22Rv1 (cell line): ENCODE results near the gene FXYD6.

Source experiments
- H3K27ac ChIP-seq: fragments of 450-650 bp; 2 replicates; pipeline ENCODE4 v1.5.1; 2017
- ZFX ChIP-seq: fragments of 450-650 bp; IDR thresholded peaks from 2 replicates; pipeline ENCODE4 v1.6.1; 2017; ENCODE audit warnings: antibody characterized with exemption, borderline replicate concordance
- TF ChIP-seq, protein P1 (sequence below): fragments of 450-650 bp; IDR thresholded peaks from 2 replicates; pipeline ENCODE4 v1.5.1; 2017; ENCODE audit warnings: mild to moderate bottlenecking

Gene FXYD6

DNA sequence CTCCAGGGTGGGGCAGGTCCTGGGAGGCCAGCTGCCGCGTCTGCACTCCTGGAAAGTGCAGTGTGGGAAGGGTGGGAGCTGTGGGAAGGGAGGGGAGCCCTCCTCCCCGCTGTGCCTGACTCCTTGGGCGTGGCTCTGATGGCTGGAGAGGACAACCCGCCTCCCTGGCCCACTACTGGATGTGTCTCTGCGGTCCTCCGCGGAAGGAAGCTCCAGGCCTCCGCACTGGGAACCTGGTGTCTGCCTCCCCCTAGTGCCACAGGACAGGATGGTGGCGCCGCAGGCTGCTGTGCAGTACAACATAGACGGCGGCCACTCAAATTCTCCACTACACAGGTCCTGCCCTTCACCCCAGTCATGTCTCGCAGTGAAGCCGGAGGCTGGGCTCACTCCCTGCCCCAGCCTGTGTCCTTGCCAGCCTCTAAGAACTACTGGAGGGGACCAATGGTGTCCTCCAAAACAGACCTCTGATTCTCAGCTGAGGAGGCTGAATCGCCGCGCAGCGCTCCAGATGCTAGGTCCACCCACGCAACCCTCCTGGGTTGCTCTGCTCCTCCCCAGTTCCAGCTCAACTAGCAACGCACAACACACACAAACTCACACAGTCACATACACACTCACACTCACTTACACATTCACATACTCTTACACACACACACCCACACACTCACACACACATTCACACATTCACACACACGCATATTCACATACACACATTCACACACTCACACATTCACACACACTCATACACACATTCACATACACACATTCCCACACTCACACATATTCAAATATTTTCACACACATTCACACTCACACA lies 67.0 kb downstream of the FXYD6 start:
- H3K27ac ChIP-seq = no peak overlapping the region
- TF ChIP-seq, protein P1, sequence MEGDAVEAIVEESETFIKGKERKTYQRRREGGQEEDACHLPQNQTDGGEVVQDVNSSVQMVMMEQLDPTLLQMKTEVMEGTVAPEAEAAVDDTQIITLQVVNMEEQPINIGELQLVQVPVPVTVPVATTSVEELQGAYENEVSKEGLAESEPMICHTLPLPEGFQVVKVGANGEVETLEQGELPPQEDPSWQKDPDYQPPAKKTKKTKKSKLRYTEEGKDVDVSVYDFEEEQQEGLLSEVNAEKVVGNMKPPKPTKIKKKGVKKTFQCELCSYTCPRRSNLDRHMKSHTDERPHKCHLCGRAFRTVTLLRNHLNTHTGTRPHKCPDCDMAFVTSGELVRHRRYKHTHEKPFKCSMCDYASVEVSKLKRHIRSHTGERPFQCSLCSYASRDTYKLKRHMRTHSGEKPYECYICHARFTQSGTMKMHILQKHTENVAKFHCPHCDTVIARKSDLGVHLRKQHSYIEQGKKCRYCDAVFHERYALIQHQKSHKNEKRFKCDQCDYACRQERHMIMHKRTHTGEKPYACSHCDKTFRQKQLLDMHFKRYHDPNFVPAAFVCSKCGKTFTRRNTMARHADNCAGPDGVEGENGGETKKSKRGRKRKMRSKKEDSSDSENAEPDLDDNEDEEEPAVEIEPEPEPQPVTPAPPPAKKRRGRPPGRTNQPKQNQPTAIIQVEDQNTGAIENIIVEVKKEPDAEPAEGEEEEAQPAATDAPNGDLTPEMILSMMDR = peak; percentile 78
- TF ChIP-seq ZFX = no peak

DNA sequence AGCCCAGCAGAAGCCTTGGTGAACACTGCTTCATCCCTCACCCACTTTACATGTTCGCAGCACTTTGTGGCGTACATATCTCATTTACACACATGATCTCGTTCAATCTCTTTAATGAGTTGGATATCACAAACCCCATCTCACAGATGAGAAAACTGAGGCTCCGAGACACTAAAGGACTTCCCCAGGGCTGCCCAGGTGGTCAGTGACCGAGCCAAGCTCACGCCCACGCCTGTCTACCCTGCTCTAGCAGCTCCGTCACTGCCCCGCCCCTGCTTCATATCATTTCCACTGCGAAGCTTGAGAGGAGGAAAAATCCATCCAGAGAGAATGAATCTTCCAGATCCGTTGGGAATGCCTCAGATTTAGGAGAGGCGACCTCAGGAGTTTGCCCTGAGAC lies 67.7 kb downstream of the FXYD6 start:
- H3K27ac ChIP-seq = no peak overlapping the region
- no peak for TF ChIP-seq ZFX
- TF ChIP-seq, protein P1 = no peak

DNA sequence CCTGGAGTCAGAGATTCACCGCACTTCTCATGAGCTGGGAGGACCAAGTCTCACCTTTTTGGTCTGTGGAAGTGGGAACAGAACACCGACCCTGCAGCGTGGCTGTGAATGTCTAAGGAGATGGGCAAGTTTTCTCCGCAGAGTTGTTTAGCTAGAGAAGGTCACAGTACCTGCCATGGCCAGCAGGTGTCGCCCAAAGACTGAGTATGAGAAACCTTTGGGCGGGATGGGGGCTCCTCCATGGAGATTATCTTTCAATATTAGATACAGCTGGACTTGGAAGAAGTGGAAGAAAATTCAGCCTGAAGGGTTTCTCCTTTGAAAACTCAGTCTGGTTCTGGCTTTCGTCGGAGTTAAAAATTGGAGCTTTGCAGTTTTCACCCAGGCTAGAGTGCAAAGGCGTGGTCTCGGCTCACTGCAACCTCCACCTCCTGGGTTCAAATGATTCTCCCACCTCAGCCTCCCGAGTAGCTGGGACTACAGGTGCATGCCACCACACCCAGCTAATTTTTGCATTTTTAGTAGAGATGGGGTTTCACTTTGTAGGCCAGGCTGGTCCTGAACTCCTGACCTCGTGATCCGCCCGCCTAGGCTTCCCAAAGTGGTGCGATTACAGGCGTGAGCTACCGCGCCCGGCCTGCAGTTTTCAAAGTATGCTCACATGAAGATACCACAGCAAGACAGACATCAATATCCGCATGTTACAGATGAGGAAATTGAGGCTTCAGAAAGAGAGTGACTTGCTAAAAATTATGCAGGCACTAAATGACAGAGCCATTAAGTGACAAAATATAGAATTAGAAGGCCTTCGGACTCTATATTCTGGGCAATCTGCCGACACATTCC lies 68.8 kb downstream of the FXYD6 start:
- TF ChIP-seq, protein P1 = peak; percentile 86
- TF ChIP-seq ZFX = no peak
- H3K27ac ChIP-seq = no peak overlapping the region

DNA sequence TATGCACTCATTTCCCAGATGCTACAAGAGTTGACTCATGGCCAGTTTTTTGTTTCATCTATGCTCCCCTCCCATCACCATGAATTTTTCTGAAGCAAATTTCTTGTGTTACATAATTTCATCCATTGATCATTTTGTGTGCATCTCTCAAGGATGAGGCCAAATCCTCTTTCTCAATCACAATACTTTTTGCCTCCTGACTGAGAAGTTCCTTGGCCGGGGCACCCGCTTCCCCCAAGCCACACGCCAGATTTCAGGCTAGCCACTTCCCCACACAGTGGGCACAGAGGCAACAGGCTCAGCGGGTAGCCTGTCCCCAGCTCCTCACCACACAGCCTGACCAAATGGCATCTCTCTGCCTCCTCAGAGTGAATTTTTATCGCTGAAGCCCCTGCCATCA lies 69.6 kb downstream of the FXYD6 start:
- no peak overlapping the region for H3K27ac ChIP-seq
- no peak for TF ChIP-seq ZFX
- TF ChIP-seq, protein P1 = no peak

DNA sequence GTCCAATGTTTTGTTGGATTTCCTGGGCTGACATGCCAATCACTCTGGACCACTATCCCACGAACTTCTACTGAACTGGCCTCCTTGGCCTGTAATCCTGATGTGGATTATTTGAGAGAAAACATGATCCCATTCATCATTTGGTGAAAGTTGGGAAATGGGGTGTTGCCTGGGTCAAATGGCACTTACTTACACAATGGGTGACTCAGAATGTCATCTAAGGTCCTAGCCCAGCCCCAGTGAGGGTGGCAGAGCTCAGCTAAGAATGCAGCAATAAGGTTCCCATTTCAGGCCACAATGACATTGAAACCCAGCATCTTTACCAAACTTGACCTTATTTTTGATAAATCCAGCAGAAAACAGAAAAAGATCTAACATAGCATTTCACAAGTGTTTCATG lies 71.4 kb downstream of the FXYD6 start:
- TF ChIP-seq ZFX = no peak
- TF ChIP-seq, protein P1 = no peak
- H3K27ac ChIP-seq = no peak overlapping the region

DNA sequence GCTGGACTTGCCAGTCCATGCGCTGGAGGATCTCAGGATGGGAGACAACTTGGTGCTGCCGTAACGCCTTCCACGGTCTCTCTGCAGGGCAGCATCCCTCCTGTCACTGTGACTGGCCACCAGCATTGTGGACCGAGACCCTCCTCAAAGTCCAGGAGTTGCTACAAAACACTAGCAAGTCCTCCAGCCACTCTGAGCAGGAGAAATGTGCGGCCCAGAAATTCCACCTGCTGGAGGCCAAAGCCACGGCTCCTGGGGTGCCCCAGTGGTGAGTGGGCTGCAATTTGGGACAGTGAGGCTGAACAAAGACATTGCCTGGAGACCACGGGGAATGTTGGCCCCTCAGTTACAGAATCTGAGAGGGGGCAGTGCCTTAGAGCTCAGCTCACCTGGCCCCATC lies 72.6 kb downstream of the FXYD6 start:
- no peak for TF ChIP-seq ZFX
- TF ChIP-seq, protein P1 = no peak
- H3K27ac ChIP-seq = no peak overlapping the region

DNA sequence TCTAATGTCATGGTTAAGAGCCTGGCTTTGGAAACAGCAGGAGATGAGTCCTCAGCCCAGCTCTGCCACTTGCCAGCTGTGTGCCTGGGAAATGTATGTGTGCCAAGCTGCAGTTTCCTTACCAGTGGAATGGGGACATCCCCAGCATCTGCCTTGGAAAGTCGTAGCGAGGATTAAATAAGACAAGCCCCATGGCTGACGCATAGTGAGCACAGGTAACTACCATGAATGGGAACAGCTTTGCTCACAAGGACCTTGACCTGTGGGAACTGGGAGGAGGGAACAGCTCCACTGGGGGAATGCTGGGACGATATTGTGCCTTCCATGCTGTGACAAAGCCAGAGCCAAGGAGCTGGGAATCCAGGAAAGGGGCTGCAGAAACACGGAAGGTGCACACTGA lies 76.8 kb downstream of the FXYD6 start:
- no peak for TF ChIP-seq ZFX
- TF ChIP-seq, protein P1 = no peak
- H3K27ac ChIP-seq = no peak overlapping the region
